Activated naive CD4-positive, alpha-beta T cell treated with Interleukin-2 at 50 U/mL for 16 hours (primary cell): ENCODE measurements around the gene OTOP1.
"Not testable (repeated sequence)": the region's sequence is repeated elsewhere in the genome, so short reads cannot be mapped to it uniquely, and the experiment has no call there.

ENCODE experiments used
- DNase-seq: peaks from one replicate; pipeline ENCODE4 v3.0.0-alpha.2; 2020

Gene OTOP1, protein sequence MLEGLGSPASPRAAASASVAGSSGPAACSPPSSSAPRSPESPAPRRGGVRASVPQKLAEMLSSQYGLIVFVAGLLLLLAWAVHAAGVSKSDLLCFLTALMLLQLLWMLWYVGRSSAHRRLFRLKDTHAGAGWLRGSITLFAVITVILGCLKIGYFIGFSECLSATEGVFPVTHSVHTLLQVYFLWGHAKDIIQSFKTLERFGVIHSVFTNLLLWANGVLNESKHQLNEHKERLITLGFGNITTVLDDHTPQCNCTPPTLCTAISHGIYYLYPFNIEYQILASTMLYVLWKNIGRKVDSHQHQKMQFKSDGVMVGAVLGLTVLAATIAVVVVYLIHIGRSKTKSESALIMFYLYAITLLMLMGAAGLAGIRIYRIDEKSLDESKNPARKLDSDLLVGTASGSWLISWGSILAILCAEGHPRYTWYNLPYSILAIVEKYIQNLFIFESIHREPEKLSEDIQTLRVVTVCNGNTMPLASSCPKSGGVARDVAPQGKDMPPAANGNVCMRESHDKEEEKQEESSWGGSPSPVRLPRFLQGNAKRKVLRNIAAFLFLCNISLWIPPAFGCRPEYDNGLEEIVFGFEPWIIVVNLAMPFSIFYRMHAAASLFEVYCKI

DNA sequence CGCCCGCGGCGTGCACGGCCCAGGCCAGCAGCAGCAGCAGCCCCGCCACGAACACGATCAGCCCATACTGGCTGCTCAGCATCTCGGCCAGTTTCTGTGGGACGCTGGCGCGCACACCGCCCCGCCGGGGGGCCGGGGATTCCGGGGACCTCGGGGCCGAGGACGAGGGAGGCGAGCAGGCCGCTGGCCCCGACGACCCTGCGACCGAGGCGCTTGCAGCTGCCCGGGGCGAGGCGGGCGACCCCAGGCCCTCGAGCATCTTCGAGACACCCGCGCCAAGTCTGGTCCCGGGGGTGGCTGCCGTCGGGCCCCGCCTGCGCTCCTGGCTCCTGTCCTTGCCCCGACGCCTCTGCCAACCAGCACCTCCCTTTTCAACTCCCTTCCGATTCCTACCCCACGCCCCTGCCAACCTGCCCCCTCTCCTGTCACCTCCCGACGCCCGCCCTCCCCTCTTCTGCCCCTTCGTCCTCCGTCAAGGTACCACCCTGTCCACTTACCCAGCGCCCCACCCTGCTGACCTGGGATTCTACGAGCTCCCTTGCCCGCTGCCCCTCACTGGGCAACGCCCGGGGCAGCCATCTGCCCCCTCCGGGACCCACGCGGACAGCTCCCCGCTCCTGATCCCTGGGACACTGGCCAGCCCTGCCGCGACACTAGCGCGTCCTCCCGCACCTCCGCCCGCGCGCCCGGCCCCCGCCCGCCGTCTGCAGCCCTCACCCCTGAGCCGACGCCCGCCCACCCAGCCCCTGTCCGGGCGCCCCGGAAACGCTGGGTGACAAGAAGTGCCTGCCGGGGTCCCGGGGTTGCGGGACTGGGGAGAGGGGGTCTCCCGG, at the start of gene OTOP1:
TSS of gene OTOP1 (minus strand) at position 324 of the 833 bp plus-strand sequence. CDS start at position 259, 65 bp downstream.
- DNase-seq: no peak

- DNase-seq: no peak
Observed at GRCh38 chr4:4274226-4274625, 47.5 kb upstream of the OTOP1 start.

DNA sequence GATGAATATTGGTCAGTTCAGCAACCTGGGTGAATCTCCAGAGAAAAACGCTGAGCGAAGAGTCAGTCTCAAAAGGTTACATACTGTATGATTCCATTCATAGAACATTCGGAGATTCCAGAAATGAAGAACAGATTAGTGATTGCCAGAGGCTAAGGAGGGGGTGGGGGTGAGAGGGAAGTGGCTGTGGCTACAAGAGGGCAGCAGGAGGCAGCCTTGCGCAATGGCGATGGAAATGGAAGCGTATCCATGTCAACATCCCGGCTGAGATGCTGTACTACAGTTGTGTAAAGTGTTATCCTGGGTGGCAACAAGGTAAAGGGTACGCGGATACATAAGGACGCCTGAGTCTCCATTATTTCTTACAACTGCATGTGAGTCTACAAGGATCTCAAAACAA, 45.2 kb upstream of the OTOP1 start:
- DNase-seq: no peak

GRCh38 chr4:4270529-4270928, 43.8 kb upstream of the OTOP1 start:
- DNase-seq: no peak

DNA sequence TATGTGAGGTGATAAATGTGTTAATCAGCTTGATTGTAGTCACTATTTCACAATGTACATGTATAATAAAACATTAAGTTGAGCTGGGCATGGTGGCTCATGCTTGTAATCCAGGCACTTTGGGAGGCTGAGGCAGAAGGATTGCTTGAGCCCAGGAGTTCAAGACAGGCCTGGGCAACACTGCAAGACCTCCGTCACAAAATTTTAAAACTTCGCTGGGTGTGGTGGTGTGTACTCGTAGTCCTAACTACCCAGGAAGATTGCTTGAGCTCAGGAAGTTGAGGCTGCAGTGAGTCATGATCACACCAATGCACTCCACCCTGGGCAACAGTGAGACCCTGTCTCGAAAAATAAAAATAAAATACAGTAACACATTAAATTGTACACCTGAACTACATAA, 43.1 kb upstream of the OTOP1 start:
- DNase-seq: peak; percentile 20

DNA sequence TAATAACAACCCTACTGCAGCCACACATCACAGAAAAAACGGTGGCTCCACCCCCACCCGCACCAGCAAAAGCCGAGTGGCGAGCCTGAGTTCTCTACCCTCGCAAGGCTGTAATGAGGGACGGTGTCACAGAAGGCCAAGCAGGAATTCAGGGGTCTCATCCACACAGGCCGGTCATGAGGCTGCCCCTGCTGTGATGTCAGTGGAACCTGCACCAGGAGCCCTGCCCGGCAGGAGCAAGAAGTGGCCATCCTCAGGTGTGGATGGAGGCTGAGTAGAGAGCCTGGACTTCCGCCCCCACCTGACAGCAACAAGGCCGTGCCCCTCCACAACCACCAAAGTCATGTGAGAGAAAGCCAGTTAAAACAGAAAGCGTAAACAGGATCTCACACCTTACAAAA, 42.6 kb upstream of the OTOP1 start:
- peak; percentile 10 for DNase-seq

- no peak for DNase-seq
Observed at GRCh38 chr4:4268776-4269175, 42.0 kb upstream of the OTOP1 start.

- DNase-seq: no peak
Observed at GRCh38 chr4:4267981-4268380, 41.3 kb upstream of the OTOP1 start.

DNA sequence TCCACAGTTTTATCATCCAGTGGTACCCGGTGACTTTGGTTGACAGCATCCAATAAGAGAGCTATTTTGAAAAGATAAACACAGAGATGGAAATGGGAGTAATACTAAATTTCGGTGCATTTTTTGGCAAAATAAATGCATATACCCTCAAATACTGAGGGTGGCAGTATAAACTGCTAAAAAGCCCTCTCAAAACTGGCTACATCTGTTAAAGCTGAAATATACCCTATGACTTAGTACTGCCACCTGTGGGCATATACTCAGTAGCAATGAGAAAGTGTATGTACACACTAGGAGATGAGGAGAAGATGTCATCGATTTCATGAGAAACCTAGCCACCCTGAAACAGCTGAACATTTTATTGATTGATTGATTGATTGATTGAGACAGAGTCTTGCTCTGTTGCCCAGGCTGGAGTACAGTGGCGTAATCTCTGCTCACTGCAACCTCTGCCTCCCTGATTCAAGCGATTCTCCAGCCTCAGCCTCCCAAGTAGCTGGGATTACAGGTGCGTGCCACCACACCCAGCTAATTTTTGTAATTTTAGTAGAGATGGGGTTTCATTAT, 33.5 kb upstream of the OTOP1 start:
- DNase-seq: no peak

DNA sequence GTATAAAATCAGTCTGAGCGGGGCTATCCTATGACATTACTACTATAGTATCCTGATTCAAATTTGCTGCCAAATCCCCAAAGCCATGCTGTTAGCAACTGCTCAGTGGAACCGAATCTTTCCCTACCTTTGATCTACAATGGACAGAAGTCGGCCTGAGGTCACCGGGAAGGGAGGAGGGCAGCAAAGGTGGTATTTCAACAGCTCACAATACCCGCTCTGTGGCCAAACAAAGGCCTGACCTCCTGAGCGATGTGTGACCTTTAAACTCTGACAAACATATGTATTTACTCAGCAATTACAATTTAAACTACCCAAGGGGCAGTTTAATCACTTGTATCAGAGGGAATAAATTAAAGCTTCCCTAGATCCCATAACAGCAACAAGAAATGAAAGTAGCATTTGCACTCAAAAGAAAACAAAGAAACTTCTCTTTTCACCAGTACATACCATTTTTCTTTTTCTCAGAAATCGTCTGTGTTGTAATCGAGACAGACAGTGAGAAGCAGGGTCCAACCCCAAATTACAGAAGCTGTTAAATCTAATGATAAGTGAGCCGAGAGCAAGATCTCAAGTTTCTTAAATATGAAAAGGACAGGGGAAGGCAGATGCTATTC, 32.9 kb upstream of the OTOP1 start:
- no peak for DNase-seq

DNA sequence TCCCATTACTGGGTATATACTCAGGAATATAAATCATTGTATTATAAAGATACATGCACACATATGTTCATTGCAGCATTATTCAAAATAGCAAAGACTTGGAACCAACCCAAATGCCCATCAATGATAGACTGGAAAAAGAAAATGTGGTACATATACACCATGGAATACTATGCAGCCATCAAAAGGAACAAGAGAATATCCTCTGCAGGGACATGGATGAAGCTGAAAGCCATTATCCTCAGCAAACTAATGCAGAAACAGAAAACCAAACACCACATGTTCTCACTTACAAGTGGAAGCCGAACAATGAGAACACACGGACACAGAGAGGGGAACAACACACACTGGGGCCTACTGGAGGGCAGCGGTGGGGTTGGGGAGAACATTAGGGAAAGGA, 31.0 kb upstream of the OTOP1 start:
- DNase-seq: not testable (repeated sequence)

- DNase-seq: no peak
Observed at GRCh38 chr4:4256799-4257198, 30.1 kb upstream of the OTOP1 start.

GRCh38 chr4:4254666-4255065, 27.9 kb upstream of the OTOP1 start:
- no peak for DNase-seq

DNA sequence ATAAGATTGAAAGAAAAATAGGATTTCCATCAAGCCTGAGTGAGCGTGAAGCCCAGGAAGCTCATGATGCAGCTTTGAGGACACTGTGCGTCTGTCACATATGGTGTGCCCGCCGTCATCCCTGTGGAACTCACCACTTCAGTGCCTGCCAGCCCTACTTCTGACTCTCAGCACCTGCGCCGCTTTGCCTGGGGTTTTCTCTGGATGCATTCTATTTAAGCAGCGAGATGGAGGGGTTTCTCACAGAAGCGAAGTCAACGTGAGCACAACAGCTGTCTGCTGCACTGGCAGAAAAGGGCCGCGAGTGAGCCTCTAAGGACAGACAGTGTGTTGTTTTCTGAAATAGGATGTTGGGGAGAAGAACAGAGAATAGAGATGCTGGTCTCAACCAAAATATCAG, 27.5 kb upstream of the OTOP1 start:
- DNase-seq: no peak

GRCh38 chr4:4249866-4250265, 23.1 kb upstream of the OTOP1 start:
- no peak for DNase-seq

DNA sequence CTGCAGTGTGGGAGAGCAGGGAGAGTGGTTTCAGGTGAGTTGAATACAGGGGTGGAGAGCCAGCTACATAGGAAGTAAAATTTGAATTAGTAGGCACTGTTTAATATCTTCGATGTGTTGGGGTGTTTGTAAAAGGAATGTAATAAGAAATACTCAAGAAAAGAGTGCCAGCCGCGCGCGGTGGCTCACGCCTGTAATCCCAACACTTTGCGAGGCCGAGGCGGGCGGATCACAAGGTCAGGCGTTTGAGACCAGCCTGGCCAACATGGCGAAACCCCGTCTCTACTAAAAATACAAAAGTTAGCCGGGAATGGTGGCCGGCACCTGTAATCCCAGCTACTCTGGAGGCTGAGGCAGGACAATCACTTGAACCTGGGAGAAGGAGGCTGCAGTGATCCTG, 22.6 kb upstream of the OTOP1 start:
- DNase-seq: not testable (repeated sequence)

DNA sequence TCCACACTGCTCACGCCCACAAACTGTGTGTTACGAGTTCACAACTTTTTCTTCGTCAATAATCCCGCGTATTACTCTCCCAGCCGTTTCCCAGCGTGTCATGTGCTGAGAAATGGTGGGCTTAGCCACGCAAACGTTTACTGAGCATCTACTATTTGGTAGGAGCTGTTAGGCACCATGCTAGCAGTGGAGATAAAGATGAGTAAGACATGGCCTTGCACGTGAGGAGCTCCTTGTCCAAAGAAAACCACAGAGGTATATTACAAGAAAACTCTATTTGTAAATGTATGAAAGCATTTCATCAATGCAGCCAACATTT, 22.1 kb upstream of the OTOP1 start:
- no peak for DNase-seq

GRCh38 chr4:4248029-4248884, 21.5 kb upstream of the OTOP1 start, which contains the start of gene TMEM128:
TMEM128 (minus strand) TSS chr4:4248223; CDS start chr4:4248202, 21 bp downstream.
- DNase-seq: peak; percentile 95

DNA sequence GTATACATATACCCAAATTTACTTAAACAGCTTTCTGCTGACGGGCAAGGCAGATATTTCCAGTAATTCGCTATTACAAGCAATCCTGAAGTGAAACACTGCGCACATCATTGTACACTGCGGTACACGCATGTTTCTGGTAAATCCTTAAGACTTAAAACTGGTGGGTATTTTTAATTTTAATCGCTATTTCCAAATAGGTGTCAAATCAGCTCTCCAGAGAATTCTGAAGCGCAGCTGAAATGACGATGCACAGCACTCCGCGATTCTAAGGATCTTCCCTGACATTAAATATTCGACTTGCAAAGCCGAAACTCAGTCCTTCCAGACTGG, 20.9 kb upstream of the OTOP1 start:
- DNase-seq: no peak

DNA sequence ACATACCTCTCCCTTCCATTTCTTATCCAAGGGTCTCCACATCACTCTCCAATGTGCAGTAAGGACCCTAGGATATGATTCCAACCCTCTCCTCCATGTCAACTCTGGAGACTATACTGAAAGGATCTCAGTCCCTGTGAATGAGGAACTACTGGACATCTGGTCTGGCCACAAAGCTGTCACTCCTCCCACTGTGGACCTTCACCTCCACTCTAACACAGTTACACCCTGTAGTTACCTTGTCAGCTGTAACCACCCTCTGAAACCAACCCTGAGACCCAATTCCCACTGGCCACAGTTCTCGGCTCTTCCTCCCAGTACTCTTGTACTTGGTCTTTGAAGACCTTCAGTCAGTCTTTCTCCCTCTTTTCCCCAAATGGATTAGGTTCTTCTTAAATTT, 18.4 kb upstream of the OTOP1 start:
- DNase-seq: no peak

DNA sequence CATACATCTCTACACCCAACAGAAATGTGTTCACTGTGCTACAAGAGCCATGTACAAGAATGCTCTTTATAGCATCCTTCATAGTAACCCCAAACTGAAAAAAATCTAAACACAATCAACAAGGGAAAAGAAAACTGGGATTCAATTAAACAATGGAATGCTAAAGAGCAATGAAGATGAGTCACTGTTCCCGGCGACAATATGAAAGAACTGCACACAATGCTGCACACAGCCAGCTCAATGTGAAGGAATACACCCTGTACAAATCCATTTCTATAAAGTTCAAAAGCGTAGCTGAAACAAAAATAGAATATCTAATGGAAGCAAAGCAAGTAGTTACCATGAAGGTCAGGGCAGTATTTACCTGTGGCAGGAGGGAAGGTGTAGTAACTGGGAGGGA, 12.8 kb upstream of the OTOP1 start:
- DNase-seq: not testable (repeated sequence)

- no peak for DNase-seq
Observed at GRCh38 chr4:4233610-4234009, 6.9 kb upstream of the OTOP1 start.
